ENCODE data around the gene MOXD1.
"Not testable (repeated sequence)": the region's sequence is repeated elsewhere in the genome, so short reads cannot be mapped to it uniquely, and the experiment has no call there.

Gene MOXD1

GRCh38 chr6:132351986-132352385 lies 49.3 kb downstream of the MOXD1 start:
- DNase-seq: not testable (repeated sequence)

GRCh38 chr6:132348231-132348630 lies 53.0 kb downstream of the MOXD1 start:
- DNase-seq: no peak

- DNase-seq: no peak
Measured at GRCh38 chr6:132344811-132345210, 56.5 kb downstream of the MOXD1 start.

DNA sequence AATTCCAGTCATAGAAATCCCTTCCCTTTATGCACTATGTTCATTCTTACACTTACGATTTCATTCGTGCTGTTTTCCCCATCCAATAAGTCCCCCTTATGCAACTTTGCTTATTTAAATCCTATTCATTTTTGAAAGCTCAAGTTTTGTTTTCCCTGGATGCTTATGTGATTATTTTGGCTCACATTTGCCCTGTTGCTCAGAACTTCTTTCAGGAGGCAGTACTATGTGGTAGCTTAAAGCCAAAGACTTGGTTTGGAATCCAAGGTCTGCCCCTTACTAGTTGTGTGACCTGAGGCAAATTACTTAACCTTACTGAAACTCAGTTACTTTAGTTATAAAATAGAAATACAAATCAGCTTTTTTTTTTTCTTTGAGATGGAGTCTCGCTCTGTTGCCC lies 59.6 kb downstream of the MOXD1 start:
- DNase-seq: no peak

- DNase-seq: no peak
Measured at GRCh38 chr6:132334521-132334885, 66.8 kb downstream of the MOXD1 start.

- DNase-seq: no peak
Measured at GRCh38 chr6:132333639-132334520, 67.4 kb downstream of the MOXD1 start.

DNA sequence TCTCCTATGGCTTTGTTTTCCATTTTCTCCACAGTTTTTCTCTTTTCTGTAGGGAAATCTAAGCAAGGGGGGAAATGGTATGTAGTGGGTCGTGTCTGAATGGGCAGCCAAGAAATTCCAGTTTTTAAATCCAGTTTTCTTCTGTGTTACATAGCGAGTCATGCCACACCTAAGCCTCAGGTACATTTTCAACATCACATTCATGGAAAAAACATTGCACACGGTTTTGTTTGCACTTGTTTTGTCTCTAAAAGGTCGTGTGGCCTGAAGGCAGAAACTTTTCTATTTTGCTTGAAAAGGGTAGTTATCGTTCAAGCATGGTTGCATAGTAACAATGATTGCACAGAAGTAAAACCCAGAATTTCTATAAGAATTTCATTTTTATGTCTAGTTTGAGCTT lies 70.5 kb downstream of the MOXD1 start:
- DNase-seq: no peak

DNA sequence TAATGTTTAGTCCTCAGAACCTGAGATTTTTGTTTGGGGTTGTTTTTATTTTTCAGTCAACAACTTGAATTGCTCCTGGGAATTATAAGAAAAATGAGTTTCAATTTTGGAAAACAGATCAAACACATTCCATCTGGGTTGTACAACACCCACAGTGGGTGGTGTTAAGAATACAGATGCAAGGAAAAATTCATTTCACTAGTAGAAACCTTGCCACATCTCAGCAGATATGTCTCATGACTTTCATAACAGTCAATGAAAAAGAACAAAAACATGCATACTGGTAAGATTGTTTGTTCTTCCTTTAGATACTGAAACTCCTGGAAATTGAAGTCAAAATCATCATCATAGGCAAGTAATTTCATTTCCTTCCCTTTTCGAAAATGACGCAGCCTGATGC lies 78.9 kb downstream of the MOXD1 start:
- DNase-seq: no peak

DNA sequence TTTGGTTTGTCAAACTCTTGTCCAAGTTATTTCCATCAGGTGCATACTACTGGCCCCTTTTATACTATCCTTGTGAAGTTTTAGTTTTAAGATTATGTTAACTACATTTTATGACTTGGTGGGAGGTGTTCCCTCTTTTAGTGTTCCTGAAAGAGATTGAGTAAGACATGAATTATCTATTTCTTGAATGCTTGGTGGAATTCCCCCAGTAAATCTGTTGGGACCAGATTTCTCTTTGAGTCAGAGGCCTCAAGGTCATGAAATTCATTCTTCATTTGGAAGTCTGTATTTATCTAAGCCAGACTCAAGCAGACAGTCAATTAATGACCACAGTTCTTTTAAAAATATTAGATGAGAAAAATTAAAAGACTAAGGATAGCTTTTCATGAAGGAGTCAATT lies 81.3 kb downstream of the MOXD1 start:
- DNase-seq: no peak

DNA sequence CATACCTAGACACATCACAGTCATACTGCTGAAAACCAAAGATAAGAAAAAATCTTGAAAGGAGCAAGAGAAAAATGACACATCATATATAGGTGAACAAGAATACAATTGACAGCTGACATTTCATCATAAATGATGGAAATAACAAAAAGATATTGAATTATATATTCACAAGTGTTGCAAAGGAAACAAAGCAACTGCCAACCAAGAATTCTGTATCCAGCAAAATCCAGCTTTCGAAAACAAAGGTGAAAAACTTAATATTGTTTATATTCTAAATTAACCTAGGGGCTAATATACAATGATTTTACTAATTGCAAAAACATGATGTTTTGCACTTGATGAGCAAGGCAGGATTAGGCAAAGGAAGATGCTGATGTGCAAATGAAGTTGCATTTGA lies 84.3 kb downstream of the MOXD1 start:
- no peak for DNase-seq

DNA sequence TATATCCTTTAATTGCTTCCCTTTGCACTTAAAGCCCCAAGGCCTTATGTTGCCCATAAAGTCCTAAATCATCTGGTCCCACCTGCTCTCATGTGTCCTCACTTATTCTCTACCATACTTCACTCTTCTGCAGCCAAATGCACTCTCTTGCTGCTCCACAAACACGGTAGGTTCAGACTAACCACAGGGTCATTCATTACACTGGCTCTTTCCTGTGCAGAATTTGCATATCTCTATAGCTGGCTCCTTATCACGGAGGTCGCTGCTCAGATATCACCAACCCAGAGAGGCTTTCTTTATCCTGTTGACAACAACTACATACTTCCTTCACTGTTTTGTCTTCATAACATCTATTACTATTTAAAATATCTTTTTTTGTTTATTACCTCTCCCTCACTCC lies 86.8 kb downstream of the MOXD1 start:
- no peak for DNase-seq

GRCh38 chr6:132310921-132311320 lies 90.4 kb downstream of the MOXD1 start:
- no peak for DNase-seq

- DNase-seq: not testable (repeated sequence)
Measured at GRCh38 chr6:132310151-132310550, 91.1 kb downstream of the MOXD1 start.

- DNase-seq: no peak
Measured at GRCh38 chr6:132304891-132305305, 96.4 kb downstream of the MOXD1 start.

DNA sequence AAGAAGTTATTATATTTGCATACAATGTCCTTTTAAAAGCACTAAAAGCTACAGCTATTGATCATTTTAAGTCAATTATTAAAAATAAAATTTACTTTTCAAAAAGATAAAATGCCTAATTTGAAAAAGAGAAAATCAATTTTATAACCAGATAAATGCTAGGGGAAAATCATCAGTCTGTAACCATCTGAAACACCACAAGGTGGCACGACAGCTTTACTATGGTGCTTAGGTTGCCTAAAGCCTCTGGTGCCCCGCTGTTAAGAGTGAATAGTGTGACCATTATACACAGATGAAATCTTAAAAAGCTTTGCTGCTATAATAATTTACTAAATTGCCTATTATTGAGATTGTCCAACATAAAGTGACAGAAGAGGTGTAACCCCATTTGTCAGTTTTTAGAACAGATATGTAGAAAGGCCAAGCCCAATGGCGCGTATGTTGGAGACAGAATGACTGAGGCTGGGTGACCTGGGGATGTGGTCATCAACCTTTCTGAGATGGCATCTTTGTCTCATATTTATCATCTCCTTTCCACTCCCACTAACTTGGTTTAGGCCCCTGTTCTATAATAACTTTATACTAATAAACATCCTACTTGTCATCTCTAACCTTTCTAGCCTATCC lies 100.8 kb downstream of the MOXD1 start:
- peak; percentile 27 for DNase-seq

DNA sequence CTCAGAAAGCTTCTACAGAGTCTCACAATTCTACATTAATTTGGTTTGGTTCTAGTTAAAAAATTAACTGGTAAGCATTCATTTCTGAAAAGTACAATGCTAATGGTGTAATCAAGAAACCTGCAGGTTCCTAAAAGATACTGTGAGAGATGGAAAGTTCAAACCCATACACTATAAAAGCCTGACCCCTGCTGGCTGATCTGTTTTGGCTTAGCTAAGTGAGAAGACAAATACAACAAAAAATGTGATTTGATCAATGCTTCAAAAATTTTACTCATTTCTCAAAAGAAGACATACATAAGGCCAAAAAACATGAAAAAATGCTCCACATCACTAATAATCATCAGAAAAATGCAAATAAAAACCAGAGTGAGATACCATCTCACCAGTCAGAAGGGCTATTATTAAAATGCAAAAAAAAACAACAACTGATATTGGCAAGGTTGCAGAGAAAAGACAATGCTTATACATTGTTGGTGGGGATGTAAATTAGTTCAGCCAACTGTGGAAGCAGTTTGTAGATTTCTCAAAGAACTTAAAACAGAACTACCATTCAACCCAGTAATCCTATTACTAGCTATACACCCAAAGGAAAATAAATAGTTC lies 102.8 kb downstream of the MOXD1 start:
- DNase-seq: peak; percentile 11

DNA sequence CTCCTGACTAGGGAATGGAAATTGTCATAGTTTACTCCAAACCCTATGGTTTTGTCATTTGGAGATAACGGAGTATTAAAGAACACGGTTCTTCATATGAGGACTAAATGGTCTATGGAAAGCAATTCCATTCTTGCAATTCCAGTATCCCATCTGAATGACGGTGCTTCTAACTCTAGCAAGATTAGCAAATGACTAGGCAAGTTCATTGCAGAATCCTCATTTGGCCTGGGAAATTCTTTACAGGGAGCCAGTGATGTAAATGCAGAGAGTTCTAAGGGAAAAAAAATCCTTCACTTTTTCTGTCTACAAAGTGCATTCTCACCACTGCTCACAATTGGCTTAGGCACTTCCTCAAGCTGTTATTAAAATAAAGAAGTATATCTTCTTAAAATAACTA lies 111.5 kb downstream of the MOXD1 start:
- no peak for DNase-seq

DNA sequence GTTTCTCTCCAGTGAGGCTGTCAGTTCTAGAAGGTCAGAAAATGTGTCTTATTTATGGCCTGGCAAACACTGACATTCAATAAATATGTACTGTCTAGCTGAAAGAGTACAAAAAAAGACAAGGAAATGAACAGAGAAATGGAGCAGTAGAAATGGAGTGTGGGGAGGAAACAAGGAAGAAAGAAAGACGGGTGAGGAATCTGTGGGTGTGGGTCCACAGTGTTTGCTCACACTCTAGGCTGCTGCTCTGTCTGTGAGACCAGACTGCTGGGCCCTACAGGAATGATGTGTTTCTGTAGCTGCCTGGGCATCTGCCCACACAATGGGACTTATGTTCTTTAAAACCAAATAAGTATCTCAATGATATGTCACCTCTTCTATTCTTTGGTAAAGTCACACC lies 114.2 kb downstream of the MOXD1 start:
- no peak for DNase-seq

DNA sequence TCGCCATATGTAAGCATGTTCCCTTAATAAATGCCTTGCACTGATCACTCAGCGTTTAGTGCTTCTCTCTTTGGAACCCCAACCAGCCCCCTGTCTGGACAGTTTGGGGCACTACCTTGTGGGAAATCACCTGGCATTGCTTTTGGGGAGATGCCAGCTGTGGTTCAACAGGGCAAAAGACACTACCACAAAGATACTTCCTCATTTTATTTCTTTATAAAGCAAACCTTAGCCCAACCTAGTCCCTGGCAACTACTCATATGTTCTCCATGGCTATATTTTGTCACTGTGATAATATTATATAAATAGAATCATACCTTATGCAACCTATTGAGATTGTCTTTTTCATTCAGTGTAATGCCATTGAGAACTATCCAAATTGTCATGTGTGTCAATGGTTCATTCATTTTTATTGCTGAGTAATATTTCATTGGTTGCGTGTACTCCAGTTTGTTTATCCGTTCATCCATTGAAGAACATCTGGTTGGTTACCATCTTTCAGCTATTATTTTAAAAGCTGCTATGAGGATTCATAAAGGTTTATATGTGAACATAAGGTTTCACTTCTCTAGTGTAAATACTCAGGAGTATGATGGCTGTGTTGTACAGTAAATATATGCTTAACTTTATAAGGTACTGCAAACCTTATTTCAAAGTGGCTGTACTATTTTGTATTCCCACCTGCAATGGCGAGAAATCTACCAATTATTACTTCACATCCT lies 114.8 kb downstream of the MOXD1 start:
- DNase-seq: no peak

DNA sequence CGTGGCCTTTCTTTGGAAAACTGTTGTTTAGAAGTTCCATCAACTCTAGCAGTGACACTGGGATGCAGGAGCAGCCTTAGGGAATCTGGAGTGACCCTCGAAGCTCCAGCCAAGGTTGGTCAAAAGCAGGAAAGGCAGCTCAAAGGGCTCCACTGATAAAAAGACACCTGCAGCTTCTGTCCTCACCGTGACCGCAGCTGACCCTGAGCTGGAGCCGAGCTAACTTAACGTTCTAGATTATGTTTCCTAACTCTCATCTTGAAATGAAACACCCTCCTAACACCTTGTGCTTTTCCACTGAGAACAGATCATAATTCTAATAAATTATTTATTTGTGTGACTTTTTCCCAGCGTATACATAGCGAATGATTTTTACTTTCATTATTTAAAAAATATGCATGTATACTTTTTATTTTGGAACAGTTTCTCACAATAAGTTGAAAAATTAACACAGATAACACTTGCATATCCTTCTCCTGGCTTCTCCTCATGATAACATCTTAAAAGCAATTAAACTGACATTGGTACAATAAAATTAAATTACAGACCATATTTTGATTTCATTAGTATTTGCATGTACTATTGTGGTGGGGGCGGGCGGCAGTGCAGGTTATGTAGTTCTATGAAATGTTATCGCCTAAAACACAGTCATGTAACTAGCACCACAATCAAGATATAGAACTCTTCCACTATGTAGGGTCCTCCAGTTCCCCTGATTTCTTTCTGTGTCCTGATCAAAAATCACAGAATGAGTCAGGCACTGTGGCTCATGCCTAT lies 116.1 kb downstream of the MOXD1 start:
- DNase-seq: no peak

DNA sequence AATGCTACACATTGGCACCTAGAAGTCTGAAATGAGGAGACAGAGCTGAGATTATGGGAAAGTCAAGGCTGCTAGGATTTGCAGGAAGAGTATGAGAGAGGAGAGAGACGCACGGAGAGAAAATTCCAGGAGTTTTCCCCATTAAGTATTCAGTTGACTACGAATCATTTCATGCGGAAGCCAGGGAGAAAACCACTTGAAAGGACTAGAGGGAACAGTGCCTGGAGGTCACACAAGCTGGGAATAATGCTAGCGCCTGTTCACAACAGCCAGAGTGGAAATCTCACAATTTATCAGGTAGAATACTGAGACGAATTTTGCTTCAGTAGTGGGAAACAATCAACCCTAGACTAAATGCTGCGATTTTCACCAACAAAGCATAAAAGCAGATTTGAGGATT lies 118.6 kb downstream of the MOXD1 start:
- no peak for DNase-seq

DNA sequence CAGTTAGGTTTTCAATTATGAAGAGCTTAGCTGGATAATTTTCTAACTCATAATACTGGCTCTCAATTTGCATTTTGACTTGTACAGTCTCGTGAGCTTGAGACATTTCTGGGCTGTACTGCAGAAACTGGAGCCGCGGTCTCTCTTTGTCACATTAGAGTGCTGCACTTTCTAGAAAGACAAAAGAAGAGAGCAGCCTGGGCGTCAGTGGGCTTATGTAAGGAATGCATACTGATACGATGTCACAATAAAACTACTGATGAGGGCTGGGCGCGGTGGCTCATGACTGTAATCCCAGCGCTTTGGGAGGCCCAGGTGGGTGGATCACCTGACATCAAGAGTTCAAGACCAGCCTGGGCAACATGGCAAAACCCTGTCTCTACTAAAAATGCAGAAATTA lies 120.8 kb downstream of the MOXD1 start:
- DNase-seq: no peak

Data from NCI-H345 (cell line).